ENCODE data around the gene TRIL. TPM values are rescaled to one million over a fixed set of nuclear protein-coding genes. Genes with fewer than 3 reads are reported as not detected.

TRIL gene
- polyA plus RNA-seq, 1 donor from 2014 or later = 1.4 TPM

GRCh38 chr7:28941633-28942032, 16.5 kb downstream of the TRIL start:
- H3K27me3 ChIP-seq (ENCODE audit: insufficient read depth, low read depth, low read length) = no peaks in the 10 kb centered on the region
- no peak overlapping the region for H2AFZ ChIP-seq (ENCODE audit: low read depth, low read length)
- no peak for TF ChIP-seq TAF1 (IDR thresholded peaks at IDR 0.05; ENCODE audit: low read depth)
- H3K9me2 ChIP-seq (ENCODE audit: insufficient read depth, low read length) = no peaks in the 10 kb centered on the region
- no peak overlapping the region for H3K4me2 ChIP-seq (ENCODE audit: low read length)
- H3K9ac ChIP-seq (ENCODE audit: low read length) = no peak overlapping the region
- no peaks in the 10 kb centered on the region for H3K36me3 ChIP-seq (ENCODE audit: insufficient read depth, low read length)
- H3K79me2 ChIP-seq (replicated peaks; ENCODE audit: insufficient read depth, low read length) = no peaks in the 10 kb centered on the region
- peaks cover 4% of the 10 kb centered on the region for H3K9me3 ChIP-seq (ENCODE audit: low read length)
- no peaks in the 10 kb centered on the region for H3F3A ChIP-seq (ENCODE audit: insufficient read depth, low read length, poor library complexity, severe bottlenecking)
- H4K20me1 ChIP-seq (ENCODE audit: insufficient read depth) = no peaks in the 10 kb centered on the region
- H3K27ac ChIP-seq (ENCODE audit: low read length) = no peak overlapping the region
- no peak overlapping the region for H3K4me3 ChIP-seq (ENCODE audit: low read length)

GRCh38 chr7:28940741-28941384, 17.3 kb downstream of the TRIL start:
- no peak overlapping the region for H3K27ac ChIP-seq (ENCODE audit: low read length)

More at GRCh38 chr7:28940741-28941384, 17.3 kb downstream of the TRIL start:
- H3K9me2 ChIP-seq (ENCODE audit: insufficient read depth, low read length) = no peaks in the 10 kb centered on the region
- H3K79me2 ChIP-seq (replicated peaks; ENCODE audit: insufficient read depth, low read length) = no peaks in the 10 kb centered on the region
- H3K9ac ChIP-seq (ENCODE audit: low read length) = no peak overlapping the region
- no peak overlapping the region for H3K4me2 ChIP-seq (ENCODE audit: low read length)
- TF ChIP-seq EZH2 (IDR thresholded peaks at IDR 0.05; ENCODE audit: borderline replicate concordance, insufficient read depth, low read length, poor library complexity, severe bottlenecking) = no peak
- TF ChIP-seq RAD21 (conservative IDR thresholded peaks at IDR 0.05) = no peak
- TF ChIP-seq EP300 (conservative IDR thresholded peaks at IDR 0.05; ENCODE audit: poor library complexity, severe bottlenecking) = no peak
- no peak for TF ChIP-seq CTCF (IDR thresholded peaks at IDR 0.05; ENCODE audit: poor library complexity, severe bottlenecking)
- TF ChIP-seq REST (IDR thresholded peaks at IDR 0.05; ENCODE audit: borderline replicate concordance) = no peak
- TF ChIP-seq POLR2AphosphoS5 (IDR thresholded peaks at IDR 0.05) = no peak
- TF ChIP-seq MXI1 (conservative IDR thresholded peaks at IDR 0.05; ENCODE audit: poor library complexity, severe bottlenecking) = no peak
- TF ChIP-seq SMC3 (conservative IDR thresholded peaks at IDR 0.05; ENCODE audit: poor library complexity) = no peak
- no peak for TF ChIP-seq TAF1 (IDR thresholded peaks at IDR 0.05; ENCODE audit: low read depth)
- no peaks in the 10 kb centered on the region for H3K27me3 ChIP-seq (ENCODE audit: insufficient read depth, low read depth, low read length)
- H3F3A ChIP-seq (ENCODE audit: insufficient read depth, low read length, poor library complexity, severe bottlenecking) = no peaks in the 10 kb centered on the region
- no peaks in the 10 kb centered on the region for H3K36me3 ChIP-seq (ENCODE audit: insufficient read depth, low read length)
- H3K9me3 ChIP-seq (ENCODE audit: low read length) = no peaks in the 10 kb centered on the region
- no peak overlapping the region for H3K4me3 ChIP-seq (ENCODE audit: low read length)
- H2AFZ ChIP-seq (ENCODE audit: low read depth, low read length) = no peak overlapping the region
- no peaks in the 10 kb centered on the region for H4K20me1 ChIP-seq (ENCODE audit: insufficient read depth)

Measured in neural cell (in vitro differentiated cells).